DOHH2 (cell line): ENCODE measurements around the gene LEPR.

ENCODE experiments used
- CTCF ChIP-seq: fragments of 200-600 bp; sonication (generic); IDR thresholded peaks from one replicate; pipeline ENCODE4 v1.5.1; 2014; ENCODE audit warnings: antibody characterized with exemption, mild to moderate bottlenecking, low read depth, low read length; ENCODE audit not compliant: poor library complexity, severe bottlenecking
- EZH2phosphoT487 ChIP-seq: fragments of 200-600 bp; sonication (generic); IDR thresholded peaks from 2 replicates; pipeline ENCODE4 v1.6.1; 2017; ENCODE audit warnings: borderline replicate concordance, mild to moderate bottlenecking, antibody characterized with exemption, low read length, moderate library complexity, mixed read lengths

GRCh38 chr1:65416767-65417166, 3.7 kb upstream of the LEPR start:
- no peak for TF ChIP-seq CTCF
- no peak for TF ChIP-seq EZH2phosphoT487
